NCI-H2196 treated with DMSO at 0.1 percent for 48 hours (cell line): ENCODE results near the gene TSKS.

Source experiments
- DNase-seq: peaks from one replicate; lab custom pipeline; 2025; ENCODE audit not compliant: unreplicated experiment; lab: John Stamatoyannopoulos, UW

The TSKS gene, protein sequence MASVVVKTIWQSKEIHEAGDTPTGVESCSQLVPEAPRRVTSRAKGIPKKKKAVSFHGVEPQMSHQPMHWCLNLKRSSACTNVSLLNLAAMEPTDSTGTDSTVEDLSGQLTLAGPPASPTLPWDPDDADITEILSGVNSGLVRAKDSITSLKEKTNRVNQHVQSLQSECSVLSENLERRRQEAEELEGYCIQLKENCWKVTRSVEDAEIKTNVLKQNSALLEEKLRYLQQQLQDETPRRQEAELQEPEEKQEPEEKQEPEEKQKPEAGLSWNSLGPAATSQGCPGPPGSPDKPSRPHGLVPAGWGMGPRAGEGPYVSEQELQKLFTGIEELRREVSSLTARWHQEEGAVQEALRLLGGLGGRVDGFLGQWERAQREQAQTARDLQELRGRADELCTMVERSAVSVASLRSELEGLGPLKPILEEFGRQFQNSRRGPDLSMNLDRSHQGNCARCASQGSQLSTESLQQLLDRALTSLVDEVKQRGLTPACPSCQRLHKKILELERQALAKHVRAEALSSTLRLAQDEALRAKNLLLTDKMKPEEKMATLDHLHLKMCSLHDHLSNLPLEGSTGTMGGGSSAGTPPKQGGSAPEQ

DNA sequence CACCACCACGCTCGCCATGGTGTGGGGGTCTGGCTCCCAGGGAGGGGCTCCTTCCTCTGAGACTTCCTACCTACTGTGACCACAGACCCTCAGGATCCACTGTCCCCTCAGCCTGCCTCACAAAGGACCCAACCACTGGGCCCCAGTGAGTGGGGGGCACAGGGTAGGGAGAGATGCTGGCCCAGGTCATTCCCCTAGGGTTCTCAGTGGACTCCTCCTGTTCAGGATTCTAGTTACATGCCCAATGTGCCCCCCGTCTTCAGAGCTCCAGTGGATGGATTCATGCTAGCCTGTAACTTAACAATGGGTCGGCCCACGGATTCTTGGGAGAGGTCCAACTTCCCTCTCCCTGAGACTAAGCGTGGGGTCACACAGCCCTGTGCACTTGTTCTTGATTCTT is at the start of gene TSKS:
TSKS (minus strand) TSS at position 77 of the 400 bp plus-strand sequence; CDS start at position 18, 59 bp downstream.
- DNase-seq = no peak

DNA sequence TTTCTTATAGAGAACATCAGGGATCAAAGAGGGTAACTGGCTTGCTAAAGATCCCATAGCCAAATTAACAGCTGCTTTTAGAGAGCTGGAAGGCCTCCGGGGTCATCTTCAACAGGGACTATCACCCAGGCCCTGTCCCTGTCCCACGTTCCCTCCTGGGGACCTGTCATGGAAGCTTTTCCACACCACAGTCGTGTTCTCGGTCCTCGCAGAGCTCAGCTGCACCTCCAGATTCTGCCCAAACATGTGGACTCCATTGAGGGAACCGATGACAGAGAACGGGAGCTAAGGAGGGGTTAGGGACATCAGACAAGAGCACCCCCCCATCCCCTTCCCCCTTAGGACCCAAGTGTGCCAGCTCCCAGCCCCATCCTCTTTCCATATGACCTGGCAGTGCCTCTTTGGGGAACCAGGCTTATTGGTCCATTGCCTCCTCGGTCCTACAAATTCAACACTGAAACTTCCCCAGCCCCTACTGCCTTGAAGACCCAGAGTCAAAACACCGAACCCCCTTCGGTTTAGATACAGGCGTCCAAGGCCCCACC is 49.4 kb upstream of the TSKS start:
- DNase-seq = no peak

DNA sequence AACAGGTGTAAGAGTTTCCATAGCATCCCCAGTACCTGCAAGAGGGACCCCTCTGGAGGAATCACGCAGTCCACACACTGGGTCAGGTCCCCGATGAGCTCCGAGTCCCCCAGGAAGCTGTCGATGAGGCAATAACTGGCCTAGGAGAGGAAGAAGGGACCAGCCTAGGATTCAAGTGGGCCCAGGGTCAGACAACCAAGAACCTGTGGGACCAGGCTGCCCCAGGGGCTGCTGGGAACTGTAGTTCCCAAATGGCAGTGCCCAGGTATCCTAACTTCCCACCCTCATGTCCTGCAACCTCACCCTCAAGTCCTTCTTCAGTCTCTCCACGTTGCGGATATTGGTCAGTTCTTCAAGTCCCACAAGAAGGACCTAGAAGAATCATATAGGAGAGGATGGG is 48.2 kb upstream of the TSKS start:
- no peak for DNase-seq

DNA sequence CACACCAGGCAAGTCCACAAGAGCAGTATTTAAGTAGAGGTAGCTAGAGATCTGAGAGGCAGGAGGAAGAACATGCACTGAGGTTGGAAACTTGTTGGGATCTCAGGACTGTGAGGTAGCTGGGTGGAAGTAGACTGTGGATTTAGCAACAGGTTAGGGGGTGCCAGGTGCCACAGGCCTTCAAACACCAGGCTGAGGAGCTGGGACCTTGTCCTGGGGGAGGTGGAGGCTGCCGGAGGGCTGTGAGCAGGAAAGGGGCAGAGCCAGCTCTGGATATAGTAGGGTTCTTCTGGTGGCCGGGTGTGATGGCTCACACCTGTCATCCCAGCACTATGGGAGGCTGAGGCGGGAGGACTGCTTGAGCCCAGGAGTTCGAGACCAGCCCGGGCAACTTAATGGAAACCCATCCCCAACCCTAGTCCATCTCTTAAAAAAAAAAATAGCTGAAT is 46.9 kb upstream of the TSKS start:
- peak; percentile 26 for DNase-seq

DNA sequence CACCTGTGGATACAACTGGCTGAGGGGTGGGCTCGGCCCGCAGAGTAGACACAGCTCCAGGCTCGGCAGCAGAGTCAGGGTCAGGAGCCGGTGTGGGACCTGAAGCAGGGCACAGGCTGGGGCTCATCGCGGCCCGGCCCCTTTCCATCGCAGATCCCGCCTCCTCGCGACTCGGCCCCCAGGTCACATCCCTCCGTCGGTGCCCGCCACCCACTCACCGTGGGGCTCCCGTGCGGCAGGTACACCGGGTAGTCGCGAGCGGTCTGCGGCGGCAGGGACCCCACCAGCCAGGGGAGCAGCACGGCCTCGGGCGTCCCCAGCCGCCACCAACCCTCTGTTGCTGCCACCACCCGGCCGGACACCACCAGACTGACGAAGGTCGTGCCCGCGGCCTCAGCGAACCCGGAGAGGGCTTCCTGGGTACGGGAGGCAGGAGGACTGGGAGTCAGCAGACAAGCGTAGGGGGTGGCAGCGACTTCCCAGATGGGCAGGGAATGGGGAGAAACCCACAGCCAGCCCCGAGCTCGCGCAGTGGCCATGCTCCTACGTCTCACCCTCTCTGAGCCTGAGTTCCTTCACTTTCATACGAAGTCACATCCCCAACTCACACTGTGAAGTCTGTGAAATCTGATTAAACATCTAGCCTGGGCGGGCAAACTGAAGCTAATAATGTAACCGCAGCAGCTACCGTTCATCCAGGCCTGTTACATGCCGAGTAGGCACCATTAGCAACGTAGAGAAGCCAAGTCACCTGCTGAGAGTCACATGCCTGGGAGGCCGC is 46.2 kb upstream of the TSKS start:
- DNase-seq = no peak

DNA sequence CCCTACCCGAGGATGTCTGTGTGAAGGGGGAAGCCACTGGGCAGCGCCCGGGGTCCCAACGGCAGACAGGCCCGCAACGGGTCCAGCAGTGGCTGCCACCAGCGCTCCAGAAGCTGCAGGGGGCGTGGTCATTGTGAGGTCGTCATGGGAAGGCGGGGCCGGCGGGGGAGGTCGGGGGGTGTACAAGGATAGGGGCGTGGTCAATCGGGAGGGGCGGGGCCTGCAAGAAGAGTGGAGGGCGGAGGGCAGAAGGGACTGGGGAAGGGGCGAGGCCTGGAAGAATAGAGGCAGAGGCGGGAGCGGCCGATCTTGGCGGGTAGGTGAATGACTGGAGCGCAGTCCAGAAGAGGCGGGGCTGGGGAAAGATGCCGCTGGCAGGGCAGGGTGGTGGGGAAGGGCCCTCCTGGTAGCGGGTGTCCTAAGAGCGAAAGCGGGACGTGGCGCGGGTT is 45.6 kb upstream of the TSKS start:
- peak; percentile 94 for DNase-seq

DNA sequence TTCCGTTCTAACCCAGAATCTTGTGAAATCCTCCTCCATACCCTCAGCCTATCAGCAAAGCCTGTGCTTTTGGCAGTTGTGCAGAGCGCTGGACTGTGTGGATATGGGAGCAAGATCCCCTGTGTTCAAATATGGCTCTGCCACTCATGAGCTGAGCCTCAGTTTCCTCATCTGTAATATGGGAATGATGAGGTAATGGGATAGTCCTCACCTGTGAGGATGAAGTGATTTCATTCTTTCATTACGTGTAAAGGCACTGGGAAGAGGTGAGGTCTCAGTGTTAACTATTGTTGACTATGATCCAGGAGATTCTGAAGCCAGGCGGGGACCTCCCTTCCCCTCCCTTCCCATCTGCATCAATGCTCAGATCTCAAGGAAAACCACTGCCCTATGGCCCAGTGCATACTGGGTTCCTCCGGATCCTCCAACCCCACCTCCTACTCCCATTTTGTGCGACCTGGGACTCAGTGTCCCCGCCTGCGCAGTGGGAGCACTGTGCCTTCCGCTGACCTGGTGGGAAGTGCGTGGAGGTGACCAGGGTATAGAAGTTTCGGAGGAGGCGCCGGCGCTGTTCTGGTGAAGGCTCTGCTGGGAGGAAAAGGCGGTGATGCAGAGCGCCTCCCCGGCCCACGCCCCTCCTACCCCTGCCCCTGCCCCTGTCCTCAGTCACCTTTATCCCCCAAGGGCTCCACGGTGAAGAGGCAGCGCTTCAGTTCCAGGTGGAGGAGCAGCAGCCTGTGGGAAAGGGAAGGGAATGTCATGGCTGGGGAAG is 45.0 kb upstream of the TSKS start:
- DNase-seq = no peak

DNA sequence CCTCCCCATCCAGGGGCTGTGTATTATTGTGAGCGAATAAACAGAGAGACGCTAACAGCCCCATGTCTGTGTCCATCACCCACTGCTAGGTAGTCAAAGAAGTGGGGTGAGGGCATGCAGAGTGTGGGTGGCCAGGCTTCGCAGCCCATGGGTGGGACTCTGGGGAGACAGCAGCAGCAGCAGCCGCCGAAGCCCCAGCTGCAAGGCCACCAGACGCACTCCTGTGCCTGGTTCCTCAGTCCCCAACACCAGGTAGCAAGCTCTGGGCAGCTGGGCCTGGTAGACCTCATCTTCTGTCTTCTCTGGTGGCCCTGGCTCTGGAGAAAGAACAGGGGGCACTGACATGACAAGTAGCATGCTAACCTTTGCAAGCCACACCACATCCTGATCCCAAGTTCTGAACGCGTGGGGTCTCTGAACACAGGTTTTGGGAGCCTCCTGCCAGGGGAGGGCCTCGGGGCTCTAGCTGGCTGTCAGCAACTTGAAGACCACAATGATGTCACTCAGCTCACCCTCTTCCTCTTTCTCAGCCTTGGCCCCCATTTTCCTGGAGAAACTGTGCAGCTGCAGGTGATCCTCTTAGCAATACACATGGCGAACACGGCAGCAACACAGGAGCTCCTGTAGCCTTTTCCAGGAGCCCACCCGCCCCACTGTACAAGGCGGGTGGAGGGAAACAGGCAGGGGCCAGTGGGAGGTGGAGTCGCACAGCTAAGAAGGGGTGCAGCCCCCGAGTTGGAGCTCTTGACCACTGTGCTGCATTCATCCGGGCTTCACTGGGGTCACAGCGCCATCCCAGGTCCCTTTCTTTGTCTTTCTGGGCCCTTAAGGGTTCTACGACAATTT is 44.2 kb upstream of the TSKS start:
- no peak for DNase-seq

DNA sequence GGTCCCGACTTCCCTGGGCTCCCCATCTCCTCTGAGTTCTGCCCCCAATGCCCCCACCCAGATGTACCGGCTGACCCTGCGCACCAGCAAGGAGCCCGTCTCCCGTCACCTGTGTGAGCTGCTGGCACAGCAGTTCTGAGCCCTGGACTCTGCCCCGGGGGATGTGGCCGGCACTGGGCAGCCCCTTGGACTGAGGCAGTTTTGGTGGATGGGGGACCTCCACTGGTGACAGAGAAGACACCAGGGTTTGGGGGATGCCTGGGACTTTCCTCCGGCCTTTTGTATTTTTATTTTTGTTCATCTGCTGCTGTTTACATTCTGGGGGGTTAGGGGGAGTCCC is 43.5 kb upstream of the TSKS start:
- DNase-seq = no peak

DNA sequence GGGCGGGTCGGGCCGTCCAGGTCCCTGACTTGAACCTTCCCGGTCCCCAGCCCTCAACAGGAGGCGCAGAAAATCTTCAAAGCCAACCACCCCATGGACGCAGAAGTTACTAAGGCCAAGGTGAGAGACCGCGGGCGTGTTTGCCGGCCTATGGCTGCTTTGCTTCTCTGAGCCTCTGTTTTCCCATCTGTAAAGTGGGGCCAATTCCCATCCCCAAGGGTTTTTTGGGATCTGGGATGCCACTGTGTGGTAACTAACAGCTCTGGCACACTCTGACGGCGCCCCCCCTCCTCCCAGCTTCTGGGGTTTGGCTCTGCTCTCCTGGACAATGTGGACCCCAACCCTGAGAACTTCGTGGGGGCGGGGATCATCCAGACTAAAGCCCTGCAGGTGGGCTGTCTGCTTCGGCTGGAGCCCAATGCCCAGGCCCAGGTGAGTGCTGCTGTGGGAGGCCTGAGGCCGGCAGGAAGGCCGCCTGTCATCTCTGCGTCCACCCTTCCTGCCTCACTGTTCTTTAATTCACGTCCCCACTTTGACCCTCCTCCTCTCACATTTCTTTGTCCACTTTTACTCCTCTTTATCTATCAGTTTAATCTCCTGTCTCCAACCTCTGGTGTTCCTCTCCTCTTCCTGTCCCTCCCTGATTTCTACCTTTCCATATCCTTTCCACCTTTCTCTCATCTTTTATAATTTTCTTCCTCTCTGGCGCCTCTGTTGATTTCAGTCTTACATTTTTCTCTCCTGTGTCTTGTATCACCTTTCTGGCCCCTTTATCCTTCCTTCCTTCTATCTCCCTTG is 42.9 kb upstream of the TSKS start:
- DNase-seq = no peak

DNA sequence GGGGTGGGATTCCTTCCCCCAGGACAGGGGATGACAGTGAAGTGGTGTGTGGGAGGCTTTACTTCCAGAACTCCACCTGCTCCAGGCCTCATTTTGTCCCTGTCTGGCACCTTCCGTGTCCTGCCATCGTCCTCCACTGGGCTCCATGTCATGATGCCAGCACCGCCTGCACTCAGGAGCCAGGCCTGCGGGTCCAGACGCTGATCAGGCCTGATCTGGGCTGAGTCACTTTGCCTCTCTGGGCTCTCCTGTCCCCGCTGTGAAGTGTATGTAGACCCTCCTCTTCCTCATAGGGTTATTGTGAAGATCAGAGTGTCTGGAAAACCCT is 40.4 kb upstream of the TSKS start:
- DNase-seq = no peak

DNA sequence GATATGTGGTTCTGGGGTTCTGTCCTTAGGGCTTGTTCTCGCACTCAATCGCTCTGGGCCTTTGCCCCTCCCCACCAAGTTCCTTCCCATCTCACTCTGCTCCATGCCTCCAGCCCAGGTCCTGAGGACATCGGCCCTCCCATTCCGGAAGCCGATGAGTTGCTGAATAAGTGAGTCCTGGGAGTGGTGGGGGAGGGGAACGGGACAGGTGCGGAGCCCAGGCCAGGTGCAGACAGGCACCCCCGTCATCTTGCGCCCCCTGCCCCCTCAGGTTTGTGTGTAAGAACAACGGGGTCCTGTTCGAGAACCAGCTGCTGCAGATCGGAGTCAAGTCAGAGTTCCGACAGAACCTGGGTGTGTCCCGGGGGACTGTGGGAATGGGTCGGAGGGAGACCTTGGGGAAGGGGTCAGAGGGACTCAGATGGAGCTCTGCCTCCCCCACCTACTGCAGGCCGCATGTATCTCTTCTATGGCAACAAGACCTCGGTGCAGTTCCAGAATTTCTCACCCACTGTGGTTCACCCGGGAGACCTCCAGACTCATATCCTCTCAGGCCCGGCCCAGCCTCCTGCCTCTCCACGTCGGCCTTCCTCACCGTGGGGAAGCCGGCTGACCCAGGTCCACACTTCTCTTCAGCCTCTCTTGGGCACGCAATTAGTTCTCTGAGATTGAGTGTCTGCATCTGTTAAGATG is 39.9 kb upstream of the TSKS start:
- DNase-seq = peak; percentile 27

DNA sequence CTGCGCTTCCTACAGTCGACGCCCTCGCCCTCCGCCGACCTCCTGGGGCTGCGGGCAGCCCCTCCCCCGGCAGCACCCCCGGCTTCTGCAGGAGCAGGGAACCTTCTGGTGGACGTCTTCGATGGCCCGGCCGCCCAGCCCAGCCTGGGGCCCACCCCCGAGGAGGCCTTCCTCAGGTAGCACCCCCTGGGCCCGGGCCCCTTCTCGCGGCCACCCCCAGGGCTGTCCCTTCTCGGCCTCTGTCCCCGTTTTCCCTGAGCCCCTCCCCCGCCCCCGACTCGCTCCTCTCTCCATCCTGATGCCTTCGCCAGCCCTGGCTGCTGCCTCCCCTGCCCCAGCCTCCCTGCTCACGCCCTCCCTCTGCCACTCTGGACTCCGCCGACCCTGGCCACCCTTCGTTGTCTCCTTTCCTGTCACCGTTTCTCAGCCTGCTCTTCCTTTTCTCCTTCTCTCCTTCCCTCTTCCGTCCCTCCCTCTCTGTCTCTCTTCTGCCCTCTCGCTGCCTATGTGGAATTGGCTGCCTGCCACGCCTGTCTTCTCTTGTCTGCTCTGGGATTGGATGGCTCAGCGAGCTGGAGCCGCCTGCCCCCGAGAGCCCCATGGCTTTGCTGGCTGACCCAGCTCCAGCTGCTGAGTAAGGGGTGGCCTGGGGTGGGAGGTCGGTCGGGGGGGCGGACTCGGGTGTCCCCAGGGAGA is 39.0 kb upstream of the TSKS start:
- peak; percentile 87 for DNase-seq

DNA sequence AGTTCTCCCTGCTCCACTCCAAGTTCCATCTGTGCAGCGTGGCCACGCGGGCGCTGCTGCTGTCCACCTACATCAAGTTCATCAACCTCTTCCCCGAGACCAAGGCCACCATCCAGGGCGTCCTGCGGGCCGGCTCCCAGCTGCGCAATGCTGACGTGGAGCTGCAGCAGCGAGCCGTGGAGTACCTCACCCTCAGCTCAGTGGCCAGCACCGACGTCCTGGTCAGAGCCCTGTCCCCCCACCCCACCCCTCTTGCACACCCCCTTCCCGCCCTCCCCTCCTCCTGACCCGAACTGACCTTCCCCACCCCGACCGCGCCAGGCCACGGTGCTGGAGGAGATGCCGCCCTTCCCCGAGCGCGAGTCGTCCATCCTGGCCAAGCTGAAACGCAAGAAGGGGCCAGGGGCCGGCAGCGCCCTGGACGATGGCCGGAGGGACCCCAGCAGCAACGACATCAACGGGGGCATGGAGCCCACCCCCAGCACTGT is 38.3 kb upstream of the TSKS start:
- DNase-seq = no peak

DNA sequence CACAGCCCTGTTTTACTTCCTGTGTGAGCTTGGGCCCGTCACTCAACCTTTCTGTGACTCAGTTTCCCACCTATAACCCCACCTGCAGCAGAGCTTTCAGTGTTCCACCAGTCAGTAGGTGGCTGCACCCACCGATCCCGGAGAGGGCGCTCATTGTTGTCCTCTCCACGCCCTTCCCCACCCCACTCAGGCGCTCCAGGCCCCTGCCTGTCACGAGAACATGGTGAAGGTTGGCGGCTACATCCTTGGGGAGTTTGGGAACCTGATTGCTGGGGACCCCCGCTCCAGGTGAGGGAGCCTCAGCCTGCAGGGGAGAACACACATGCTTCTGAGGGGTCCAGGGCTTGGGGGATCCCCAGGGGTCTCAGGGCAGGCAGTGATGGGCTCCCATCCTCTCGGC is 37.7 kb upstream of the TSKS start:
- DNase-seq = no peak

DNA sequence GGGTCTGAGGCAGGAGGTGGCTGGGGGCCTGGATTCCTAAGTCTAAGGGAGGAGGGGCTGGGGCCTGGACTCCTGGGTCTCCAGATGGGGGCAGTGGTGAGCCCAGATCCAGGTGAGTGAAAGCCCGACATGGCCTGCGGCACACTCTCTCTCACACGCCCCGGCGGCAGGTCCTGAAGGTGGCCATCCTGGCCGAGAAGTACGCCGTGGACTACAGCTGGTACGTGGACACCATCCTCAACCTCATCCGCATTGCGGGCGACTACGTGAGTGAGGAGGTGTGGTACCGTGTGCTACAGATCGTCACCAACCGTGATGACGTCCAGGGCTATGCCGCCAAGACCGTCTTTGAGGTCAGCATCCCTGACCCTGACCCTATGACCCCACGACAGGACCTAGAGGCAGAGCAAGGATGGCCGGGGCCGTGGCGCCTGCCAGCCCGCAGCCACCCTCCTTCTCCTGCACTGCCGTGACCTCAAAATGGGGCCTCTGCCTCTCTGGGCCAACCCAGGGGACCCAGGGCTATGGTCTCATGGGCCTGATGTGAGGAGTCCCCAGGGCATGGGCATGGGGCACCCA is 36.8 kb upstream of the TSKS start:
- no peak for DNase-seq

DNA sequence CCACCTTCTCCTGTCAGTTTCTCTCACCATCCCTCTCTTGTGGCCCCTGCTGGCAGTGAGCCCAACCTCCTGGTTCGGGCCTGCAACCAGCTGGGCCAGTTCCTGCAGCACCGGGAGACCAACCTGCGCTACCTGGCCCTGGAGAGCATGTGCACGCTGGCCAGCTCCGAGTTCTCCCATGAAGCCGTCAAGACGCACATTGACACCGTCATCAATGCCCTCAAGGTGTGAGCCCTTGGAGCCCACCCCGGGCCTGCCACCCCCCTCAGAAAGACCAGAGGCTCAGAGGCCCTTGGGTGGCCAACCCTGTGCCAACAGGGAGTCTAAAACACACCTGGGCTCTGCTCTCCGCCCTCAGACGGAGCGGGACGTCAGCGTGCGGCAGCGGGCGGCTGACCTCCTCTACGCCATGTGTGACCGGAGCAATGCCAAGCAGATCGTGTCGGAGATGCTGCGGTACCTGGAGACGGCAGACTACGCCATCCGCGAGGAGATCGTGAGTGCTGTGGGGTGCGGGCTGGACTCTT is 36.2 kb upstream of the TSKS start:
- DNase-seq = no peak
